Measurements from ENCODE around the gene APRT. TPM values are rescaled to one million over a fixed set of nuclear protein-coding genes. Genes with fewer than 3 reads are reported as not detected.

The APRT gene
- total and polyA plus RNA-seq, 2 of the 8 experiments (the other 6 are each of a cell fraction or from before 2014, with no cell fraction given): 221 to 267 TPM

GRCh38 chr16:88771294-88771772, 40.4 kb downstream of the APRT start:
- H2BK15ac ChIP-seq (ENCODE audit: low read length): no peak overlapping the region
- no peaks in the 10 kb centered on the region for H3K9me3 ChIP-seq (ENCODE audit: insufficient read depth in 2 of 2, low read depth in 1 of 2, low read length in 1 of 2)
- H2BK12ac ChIP-seq (ENCODE audit: low read depth, low read length): 0 out of 2 replicates have a peak overlapping the region, but pooled peaks have one; percentile 9
- H3K36me3 ChIP-seq (ENCODE audit: control insufficient read depth in 2 of 4, insufficient read depth in 4 of 4, low read length in 3 of 4): no peaks in the 10 kb centered on the region
- FAIRE-seq (no peak), DNase-seq (ENCODE audit: low read depth in 1 of 2, low spot score in 2 of 2) (no peak)
- H4K20me1 ChIP-seq (replicated peaks in 1 of 2; ENCODE audit: control insufficient read depth in 1 of 2, insufficient read depth in 2 of 2, low read length in 2 of 2): peaks cover 4 to 5% of the 10 kb centered on the region in 2 experiments
- no peak overlapping the region for H3K23ac ChIP-seq (ENCODE audit: insufficient read length)
- H3K4me2 ChIP-seq (ENCODE audit: insufficient read depth in 1 of 2, low read depth in 2 of 2, low read length in 2 of 2): peak overlapping the region in 1 of 2 experiments; percentile 18; a peak in 1 of 4 replicates
- H3K27ac ChIP-seq (ENCODE audit: low read depth, low read length): no peak overlapping the region
- H2BK20ac ChIP-seq (ENCODE audit: low read length): no peak overlapping the region
- H3K79me2 ChIP-seq (ENCODE audit: control insufficient read depth in 1 of 2, insufficient read depth in 2 of 2, low read length in 2 of 2): peaks cover 0 to 10% of the 10 kb centered on the region in 2 experiments; a peak in 1 of 4 replicates
- H2AK5ac ChIP-seq (ENCODE audit: low read depth, low read length): no peak overlapping the region
- H3K9ac ChIP-seq (replicated peaks in 1 of 4; ENCODE audit: extremely low read depth in 1 of 4, low read depth in 3 of 4, low read length in 3 of 4): no peak overlapping the region
- POLR2A ChIA-PET (ENCODE audit: partially characterized antibody): interaction anchor here (0.9 to 5.3 kb wide), 9 partner anchors 8 to 39 kb away, joined by 3 to 22 read pairs (median 5); no protein-coding TSS in a partner anchor
- no peak overlapping the region for H4K8ac ChIP-seq (ENCODE audit: extremely low read depth, insufficient read depth, low read length)
- no peak overlapping the region for H2AFZ ChIP-seq (ENCODE audit: low read length)
- WGBS, 2 experiments (ENCODE audit: extremely low coverage in 1 of 2, insufficient coverage in 1 of 2, insufficient read length in 1 of 2, insufficient replicate concordance in 2 of 2, low coverage in 1 of 2, low lambda C conversion rate in 2 of 2, missing lambda C conversion rate in 1 of 2): 86% methylated on average over 12 of the region's 19 CpGs; no CpG with 5 or more reads in 1 of the 2 experiments
- H3K27me3 ChIP-seq (replicated peaks in 1 of 4; ENCODE audit: control insufficient read depth in 3 of 4, extremely low read depth in 1 of 4, insufficient read depth in 3 of 4, low read length in 3 of 4): no peaks in the 10 kb centered on the region
- H3K14ac ChIP-seq (ENCODE audit: insufficient read length): no peak overlapping the region
- CTCF ChIA-PET (ENCODE audit: partially characterized antibody): interaction anchor here (0.6 to 1.6 kb wide), 6 partner anchors 10 to 901 kb away, joined by 3 to 13 read pairs (median 4); no protein-coding TSS in a partner anchor
- H3K23me2 ChIP-seq (ENCODE audit: low read depth, low read length): no peaks in the 10 kb centered on the region; the same call in 1 of the 2 replicates
- H2BK120ac ChIP-seq (replicated peaks; ENCODE audit: low read depth, low read length): no peak overlapping the region
- no peak overlapping the region for H4K5ac ChIP-seq (ENCODE audit: insufficient read length, low read depth, low read length)
- no peak overlapping the region; the same call in 1 of the 2 replicates for H3K18ac ChIP-seq (ENCODE audit: extremely low read depth, low read length)
- no peak overlapping the region for H3K4ac ChIP-seq (replicated peaks; ENCODE audit: insufficient read length, low read depth, low read length)
- no peak overlapping the region for H3K4me3 ChIP-seq (ENCODE audit: extremely low read depth in 1 of 4, insufficient read depth in 2 of 4, low read depth in 3 of 4, low read length in 4 of 4)
- peaks cover 6 to 43% (median 30%) of the 10 kb centered on the region in 4 experiments for H3K4me1 ChIP-seq (replicated peaks in 1 of 4; ENCODE audit: control insufficient read depth in 3 of 4, insufficient read depth in 4 of 4, low read length in 3 of 4)
- no peak overlapping the region for H3K56ac ChIP-seq (replicated peaks; ENCODE audit: insufficient read length, low read depth, low read length)
- H4K91ac ChIP-seq (replicated peaks; ENCODE audit: insufficient read length, low read length): no peak overlapping the region
- 0 out of 2 replicates have a peak, but pooled peaks have one; percentile 2 for TF ChIP-seq MAX (IDR thresholded peaks at IDR 0.05)
- no peak for TF ChIP-seq CHD1 (IDR thresholded peaks at IDR 0.05; ENCODE audit: low read depth, low read length)
- no peak for TF ChIP-seq TBP (IDR thresholded peaks at IDR 0.05; ENCODE audit: low read depth, low read length)
- H2BK5ac ChIP-seq (ENCODE audit: low read depth, low read length): peak overlapping the region; percentile 81; the same call in 1 of the 2 replicates
- peaks cover 5% of the 10 kb centered on the region; the same call in 1 of the 2 replicates for H3K79me1 ChIP-seq (ENCODE audit: low read depth, low read length)

All from H1 (cell line).